Testis (tissue), 2 donors: Measurements from ENCODE around the gene PCDHB2.
"Not testable (repeated sequence)": the region's sequence is repeated elsewhere in the genome, so short reads cannot be mapped to it uniquely, and the experiment has no call there.

ENCODE experiments used
- CTCF ChIP-seq, 3 experiments: fragments of 450-650 bp in 2 of 3; fragments of 200-600 bp in 1 of 3; sonication (generic) in 1 of 3; IDR thresholded peaks; one replicate each; pipeline ENCODE4 v1.5.1; 2016 to 2019; ENCODE audit warnings: antibody characterized with exemption in 3 of 3, mild to moderate bottlenecking in 2 of 3, moderate library complexity in 1 of 3
- POLR2A ChIP-seq: fragments of 450-650 bp; IDR thresholded peaks from one replicate; pipeline ENCODE4 v1.6.1; 2017; ENCODE audit warnings: antibody characterized with exemption, mild to moderate bottlenecking, moderate library complexity

GRCh38 chr5:141102070-141102469 lies 7.7 kb downstream of the PCDHB2 start:
- TF ChIP-seq POLR2A; CTCF (IDR thresholded peaks at IDR 0.05): not testable (repeated sequence)
